HG03025 (cell line): ENCODE measurements around the gene ACTR3C.
"Not testable (repeated sequence)": the region's sequence is repeated elsewhere in the genome, so short reads cannot be mapped to it uniquely, and the experiment has no call there.

ENCODE experiments used
- ATAC-seq: cut with Tn5 transposase; IDR thresholded peaks from one replicate; pipeline ENCODE4 v1.9.1; 2021; ENCODE audit warnings: mild to moderate bottlenecking, moderate library complexity; ENCODE audit not compliant: unreplicated experiment, low FRiP score

Gene ACTR3C

GRCh38 chr7:150316987-150317386 lies 6.4 kb downstream of the ACTR3C start:
- ATAC-seq = not testable (repeated sequence)

GRCh38 chr7:150314639-150315239 lies 8.6 kb downstream of the ACTR3C start:
- no peak for ATAC-seq

GRCh38 chr7:150313870-150314269 lies 9.5 kb downstream of the ACTR3C start:
- ATAC-seq = no peak

- no peak for ATAC-seq
Measured at GRCh38 chr7:150313367-150313809, 10.0 kb downstream of the ACTR3C start.

GRCh38 chr7:150312649-150313366 lies 10.5 kb downstream of the ACTR3C start:
- ATAC-seq = not testable (repeated sequence)

GRCh38 chr7:150311711-150312110 lies 11.6 kb downstream of the ACTR3C start:
- ATAC-seq = no peak

GRCh38 chr7:150311146-150311545 lies 12.2 kb downstream of the ACTR3C start:
- ATAC-seq = no peak

- no peak for ATAC-seq
Measured at GRCh38 chr7:150308575-150308974, 14.8 kb downstream of the ACTR3C start.

GRCh38 chr7:150307904-150308303 lies 15.4 kb downstream of the ACTR3C start:
- ATAC-seq = no peak

GRCh38 chr7:150307129-150307528 lies 16.2 kb downstream of the ACTR3C start:
- ATAC-seq = no peak

GRCh38 chr7:150306377-150306776 lies 17.0 kb downstream of the ACTR3C start:
- ATAC-seq = not testable (repeated sequence)

GRCh38 chr7:150305903-150306284 lies 17.5 kb downstream of the ACTR3C start:
- ATAC-seq = not testable (repeated sequence)

GRCh38 chr7:150305259-150305902 lies 18.0 kb downstream of the ACTR3C start:
- not testable (repeated sequence) for ATAC-seq

- not testable (repeated sequence) for ATAC-seq
Measured at GRCh38 chr7:150304499-150305258, 18.7 kb downstream of the ACTR3C start.

- not testable (repeated sequence) for ATAC-seq
Measured at GRCh38 chr7:150302908-150303310, 20.4 kb downstream of the ACTR3C start.

- ATAC-seq = not testable (repeated sequence)
Measured at GRCh38 chr7:150297978-150298377, 25.4 kb downstream of the ACTR3C start.

- ATAC-seq = not testable (repeated sequence)
Measured at GRCh38 chr7:150296802-150297201, 26.5 kb downstream of the ACTR3C start.

- not testable (repeated sequence) for ATAC-seq
Measured at GRCh38 chr7:150295614-150296013, 27.7 kb downstream of the ACTR3C start.

- ATAC-seq = not testable (repeated sequence)
Measured at GRCh38 chr7:150295027-150295426, 28.3 kb downstream of the ACTR3C start.

- not testable (repeated sequence) for ATAC-seq
Measured at GRCh38 chr7:150290317-150290716, 33.0 kb downstream of the ACTR3C start.

GRCh38 chr7:150288816-150289215 lies 34.5 kb downstream of the ACTR3C start:
- ATAC-seq = not testable (repeated sequence)
